KOPT-K1 (cell line): Measurements from ENCODE around the gene HNRNPH3.
"Not testable (repeated sequence)": the region's sequence is repeated elsewhere in the genome, so short reads cannot be mapped to it uniquely, and the experiment has no call there.

ENCODE experiments used
- H3K27ac ChIP-seq: fragments of 200-600 bp; sonication (generic); 2 replicates; pipeline ENCODE4 v1.5.1; 2016; ENCODE audit warnings: antibody characterized with exemption, mild to moderate bottlenecking, low read depth, low read length; ENCODE audit not compliant: poor library complexity, severe bottlenecking
- H3K36me3 ChIP-seq: fragments of 200-600 bp; sonication (generic); 2 replicates; pipeline ENCODE4 v1.5.1; 2017; ENCODE audit warnings: antibody characterized with exemption, mild to moderate bottlenecking, low read length, moderate library complexity; ENCODE audit not compliant: insufficient read depth
- H3K9me3 ChIP-seq: fragments of 200-600 bp; sonication (generic); 2 replicates; pipeline ENCODE4 v1.5.1; 2017; ENCODE audit warnings: antibody characterized with exemption, low read length, mild to moderate bottlenecking; ENCODE audit not compliant: insufficient read depth, poor library complexity, severe bottlenecking

The HNRNPH3 gene, protein sequence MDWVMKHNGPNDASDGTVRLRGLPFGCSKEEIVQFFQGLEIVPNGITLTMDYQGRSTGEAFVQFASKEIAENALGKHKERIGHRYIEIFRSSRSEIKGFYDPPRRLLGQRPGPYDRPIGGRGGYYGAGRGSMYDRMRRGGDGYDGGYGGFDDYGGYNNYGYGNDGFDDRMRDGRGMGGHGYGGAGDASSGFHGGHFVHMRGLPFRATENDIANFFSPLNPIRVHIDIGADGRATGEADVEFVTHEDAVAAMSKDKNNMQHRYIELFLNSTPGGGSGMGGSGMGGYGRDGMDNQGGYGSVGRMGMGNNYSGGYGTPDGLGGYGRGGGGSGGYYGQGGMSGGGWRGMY

DNA sequence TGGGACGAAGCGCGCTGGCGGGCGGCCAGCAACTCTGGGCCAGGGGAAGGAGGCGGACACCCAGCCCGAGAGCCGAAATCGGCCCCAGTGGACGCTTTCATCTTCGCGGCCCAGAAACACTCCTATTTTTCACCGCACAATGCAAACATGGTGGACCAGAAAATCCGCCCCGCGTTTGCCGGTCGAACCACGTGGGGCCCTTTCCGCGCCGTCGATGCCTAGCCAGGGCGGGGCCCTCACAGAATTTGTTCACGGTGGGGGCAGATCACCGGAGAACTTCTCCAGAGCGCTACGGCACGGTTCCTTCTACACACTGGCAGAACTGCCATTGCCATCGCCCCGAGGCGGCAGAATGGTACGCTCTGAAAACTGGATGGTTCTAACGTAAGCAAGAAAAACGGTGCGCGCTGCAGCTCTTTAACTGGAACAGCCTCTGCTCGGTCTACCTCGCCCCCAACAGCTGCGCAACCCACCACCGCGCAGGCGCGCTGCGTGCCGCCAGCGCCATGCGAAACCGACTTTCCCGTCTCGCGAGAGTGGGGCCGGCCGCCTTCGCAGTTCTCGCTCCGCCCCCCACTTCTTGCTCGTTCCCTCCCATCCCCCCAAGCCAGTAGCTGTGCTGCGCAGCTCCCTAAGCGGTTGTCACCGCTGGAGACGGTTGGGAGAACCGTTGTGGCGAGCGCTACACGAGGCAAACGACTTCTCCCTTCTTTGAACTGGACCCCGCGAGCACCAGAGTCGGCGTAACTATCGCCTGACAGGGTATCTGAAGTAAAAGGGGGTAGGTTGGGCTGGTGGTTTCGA, at the start of gene HNRNPH3:
HNRNPH3 (plus strand) TSS at position 610 of the 804 bp plus-strand sequence. CDS start 5,158 bp downstream, outside the sequence.
- no peaks in the 10 kb centered on the region for H3K9me3 ChIP-seq
- H3K36me3 ChIP-seq, result peaks cover 31% of the 10 kb centered on the region
- peak within 1 kb of the TSS; percentile 97 for H3K27ac ChIP-seq

- Histone ChIP-seq H3K36me3 (no peaks in the 10 kb centered on the region), H3K9me3 (no peaks in the 10 kb centered on the region), H3K27ac (no peak overlapping the region)
Measured at GRCh38 chr10:68284062-68285001, 47.5 kb upstream of the HNRNPH3 start.

DNA sequence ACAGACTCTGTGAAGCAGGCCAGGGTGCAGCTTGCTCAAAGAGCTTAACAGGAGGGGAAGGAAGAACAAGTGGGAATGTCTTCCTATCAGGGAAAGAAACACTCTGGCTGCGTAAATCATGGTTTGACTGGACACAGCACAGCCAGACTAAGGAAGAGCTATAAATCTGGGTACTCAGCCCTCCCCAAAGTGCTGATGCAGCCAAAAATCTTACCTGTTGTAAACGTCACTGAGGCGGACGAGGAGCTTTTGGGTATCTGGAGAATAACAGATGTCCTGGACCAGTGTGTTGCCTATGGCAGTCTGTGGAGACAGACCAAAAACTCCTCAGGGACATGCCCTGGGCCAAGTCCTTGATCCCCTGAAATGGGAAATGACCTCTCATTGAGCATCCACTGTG, 43.1 kb upstream of the HNRNPH3 start:
- no peak overlapping the region for H3K27ac ChIP-seq
- no peaks in the 10 kb centered on the region for H3K36me3 ChIP-seq
- H3K9me3 ChIP-seq, result no peaks in the 10 kb centered on the region

DNA sequence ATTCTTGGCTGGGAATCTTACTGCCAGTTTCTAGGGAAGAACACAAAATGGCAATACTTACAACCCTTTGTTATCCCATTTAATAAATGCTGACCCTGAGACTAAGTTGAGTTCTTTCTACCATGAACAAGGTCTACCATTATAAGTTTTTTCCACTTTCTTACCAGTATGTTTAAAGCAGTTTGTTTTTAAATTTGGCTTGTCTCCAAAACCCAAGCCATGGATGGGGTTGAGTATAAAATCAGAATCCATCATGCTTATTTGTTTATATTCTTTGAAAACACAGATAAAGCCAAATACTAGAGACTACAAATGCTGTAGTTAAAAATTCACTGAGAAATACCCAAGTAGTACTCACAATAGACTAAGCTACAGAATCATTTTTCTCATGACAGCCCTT, 41.1 kb upstream of the HNRNPH3 start:
- no peaks in the 10 kb centered on the region for H3K9me3 ChIP-seq
- H3K27ac ChIP-seq, result no peak overlapping the region

GRCh38 chr10:68296843-68297663, 34.8 kb upstream of the HNRNPH3 start:
- H3K36me3 ChIP-seq, result no peaks in the 10 kb centered on the region
- H3K27ac ChIP-seq, result no peak overlapping the region
- no peaks in the 10 kb centered on the region for H3K9me3 ChIP-seq

More for the DNA sequence above, 41.1 kb upstream of the HNRNPH3 start:
- H3K36me3 ChIP-seq, result no peaks in the 10 kb centered on the region

DNA sequence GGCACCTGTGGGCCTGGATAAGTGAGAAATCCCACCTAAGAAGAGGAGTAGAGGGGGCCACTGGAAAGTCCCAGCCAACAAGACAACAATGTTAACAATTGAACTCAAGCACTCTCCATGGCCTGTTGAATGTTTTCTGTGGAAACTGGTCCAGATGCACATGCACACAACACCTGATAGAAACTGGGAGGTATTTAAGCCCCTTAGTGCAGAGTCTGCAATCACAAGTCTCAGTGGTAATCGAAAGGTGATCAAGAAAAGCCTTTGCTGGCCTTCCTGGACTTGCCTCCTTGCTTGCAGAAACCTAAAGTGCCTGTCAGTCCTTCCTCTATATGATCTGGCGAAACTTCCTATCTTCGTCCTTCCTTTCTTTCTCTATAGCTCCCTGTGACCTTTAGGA, 30.6 kb upstream of the HNRNPH3 start:
- H3K9me3 ChIP-seq, result no peaks in the 10 kb centered on the region
- H3K27ac ChIP-seq, result no peak overlapping the region
- no peaks in the 10 kb centered on the region for H3K36me3 ChIP-seq

GRCh38 chr10:68301790-68302502, 29.9 kb upstream of the HNRNPH3 start:
- H3K27ac ChIP-seq, result no peak overlapping the region
- H3K36me3 ChIP-seq, result no peaks in the 10 kb centered on the region
- H3K9me3 ChIP-seq, result no peaks in the 10 kb centered on the region

- Histone ChIP-seq H3K9me3 (no peaks in the 10 kb centered on the region), H3K36me3 (no peaks in the 10 kb centered on the region), H3K27ac (no peak overlapping the region)
Measured at GRCh38 chr10:68302503-68302823, 29.4 kb upstream of the HNRNPH3 start.

DNA sequence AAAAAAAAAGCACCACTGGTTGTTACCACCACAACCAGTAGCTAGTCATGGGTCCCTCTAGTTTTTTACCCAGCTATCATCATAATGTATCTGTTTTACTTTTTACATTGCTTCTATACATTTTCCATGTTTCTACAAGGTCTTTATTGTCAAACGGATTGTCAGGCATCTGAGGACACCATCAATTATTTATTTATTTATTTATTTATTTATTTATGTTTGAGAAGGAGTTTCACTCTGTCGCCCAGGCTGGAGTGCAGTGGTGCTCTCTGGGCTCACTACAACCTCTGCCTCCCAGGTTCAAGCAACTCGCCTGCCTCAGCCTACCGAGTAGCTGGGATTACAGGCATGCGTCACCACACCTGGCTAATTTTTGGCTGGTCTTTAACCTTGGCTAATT, 29.0 kb upstream of the HNRNPH3 start:
- H3K9me3 ChIP-seq, result no peaks in the 10 kb centered on the region
- no peaks in the 10 kb centered on the region for H3K36me3 ChIP-seq
- no peak overlapping the region for H3K27ac ChIP-seq

DNA sequence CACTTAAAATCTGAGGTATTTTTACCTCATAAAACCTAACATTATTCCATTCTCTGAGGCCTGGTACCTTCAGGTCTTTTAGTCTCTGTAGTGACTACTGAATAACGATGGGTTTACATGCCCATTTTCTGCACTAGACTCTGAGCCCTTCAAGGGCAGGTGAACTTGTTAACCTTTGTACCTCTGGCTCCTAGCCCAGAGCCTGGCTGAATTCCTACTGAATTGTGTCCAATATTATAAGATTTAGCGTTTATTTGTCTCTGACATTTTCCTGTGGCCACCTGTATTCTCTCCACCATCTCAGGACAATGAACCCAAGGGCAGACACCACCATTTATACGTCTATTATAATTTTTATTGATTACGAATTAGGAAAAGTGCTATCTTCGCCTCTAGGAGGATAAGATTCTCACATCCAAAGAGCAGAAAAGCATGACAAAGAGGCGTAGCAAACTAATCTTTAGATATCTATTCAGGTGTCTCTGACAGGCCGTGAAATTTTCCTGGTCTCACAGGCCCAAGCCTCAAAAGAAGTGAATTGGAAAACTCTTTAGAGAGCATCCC, 27.9 kb upstream of the HNRNPH3 start:
- Histone ChIP-seq H3K36me3 (no peaks in the 10 kb centered on the region), H3K27ac (no peak overlapping the region), H3K9me3 (no peaks in the 10 kb centered on the region)

DNA sequence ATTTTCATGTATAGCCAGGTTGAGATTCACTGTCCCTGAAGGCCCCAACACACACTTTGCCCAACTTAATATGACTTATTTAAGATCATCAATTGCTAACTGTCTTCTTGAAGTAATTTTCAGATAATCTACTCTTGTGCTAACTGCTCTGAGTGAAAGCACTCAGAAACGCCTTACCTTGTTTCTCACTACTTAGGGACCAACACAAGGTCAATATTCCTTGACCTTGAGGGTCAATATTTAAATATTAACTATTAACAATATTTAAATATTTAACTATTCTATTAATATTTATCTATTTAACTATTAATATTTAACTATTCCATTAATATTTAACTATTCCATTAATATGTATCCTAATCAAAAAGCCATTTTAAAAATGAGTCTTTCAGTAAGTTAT, 26.0 kb upstream of the HNRNPH3 start:
- H3K36me3 ChIP-seq, result no peaks in the 10 kb centered on the region
- no peaks in the 10 kb centered on the region for H3K9me3 ChIP-seq
- no peak overlapping the region for H3K27ac ChIP-seq

GRCh38 chr10:68310531-68310930, 21.3 kb upstream of the HNRNPH3 start:
- Histone ChIP-seq H3K36me3 (no peaks in the 10 kb centered on the region), H3K9me3 (no peaks in the 10 kb centered on the region), H3K27ac (no peak overlapping the region)

GRCh38 chr10:68314930-68315329, 16.9 kb upstream of the HNRNPH3 start:
- H3K9me3 ChIP-seq, result peaks cover 14% of the 10 kb centered on the region
- H3K27ac ChIP-seq, H3K36me3 ChIP-seq: not testable (repeated sequence)
